ENCODE results near the gene HSF2BP.
A peak's percentile ranks its signal among the peaks of the same experiment; 100 is the strongest.
"Not testable (repeated sequence)": the region's sequence is repeated elsewhere in the genome, so short reads cannot be mapped to it uniquely, and the experiment has no call there.

Gene HSF2BP

GRCh38 chr21:43600642-43601402 lies 58.5 kb downstream of the HSF2BP start:
- DNase-seq (no peak), ATAC-seq (replicated peaks) (no peak)
- Mint-ChIP-seq H3K36me3 (ENCODE audit: insufficient read depth) (no peaks in the 10 kb centered on the region), H3K4me1 (ENCODE audit: low read depth in 2 of 2) (peaks cover 0 to 5% of the 10 kb centered on the region in 2 donors), H3K4me3 (no peak overlapping the region), H3K27me3 (no peaks in the 10 kb centered on the region), H3K9me3 (no peaks in the 10 kb centered on the region), H3K27ac (no peak overlapping the region)

- no peaks in the 10 kb centered on the region for H3K27me3 Mint-ChIP-seq
- H3K4me1 Mint-ChIP-seq (ENCODE audit: low read depth in 2 of 2), result peaks cover 0 to 5% of the 10 kb centered on the region in 2 donors
- peak overlapping the region in 1 of 2 donors; percentile 1 for H3K27ac Mint-ChIP-seq
- H3K4me3 Mint-ChIP-seq, result no peak overlapping the region
- no peak for DNase-seq
- H3K9me3 Mint-ChIP-seq, result no peaks in the 10 kb centered on the region
- no peaks in the 10 kb centered on the region for H3K36me3 Mint-ChIP-seq (ENCODE audit: insufficient read depth)
- ATAC-seq (replicated peaks), result no peak
Observed at GRCh38 chr21:43599728-43600127, 59.6 kb downstream of the HSF2BP start.

GRCh38 chr21:43598416-43599120 lies 60.7 kb downstream of the HSF2BP start:
- DNase-seq, result no peak
- ATAC-seq (replicated peaks), result no peak
- H3K4me1 Mint-ChIP-seq (ENCODE audit: low read depth in 2 of 2), result peaks cover 0 to 5% of the 10 kb centered on the region in 2 donors

GRCh38 chr21:43597540-43598250 lies 61.6 kb downstream of the HSF2BP start:
- no peak for DNase-seq
- ATAC-seq (replicated peaks), result no peak
- Mint-ChIP-seq H3K4me1 (ENCODE audit: low read depth in 2 of 2) (peaks cover 0 to 5% of the 10 kb centered on the region in 2 donors), H3K4me3 (no peak overlapping the region), H3K9me3 (no peaks in the 10 kb centered on the region), H3K36me3 (ENCODE audit: insufficient read depth) (no peaks in the 10 kb centered on the region), H3K27me3 (peaks cover 0 to 13% of the 10 kb centered on the region in 2 donors), H3K27ac (no peak overlapping the region)

More at GRCh38 chr21:43598416-43599120, 60.7 kb downstream of the HSF2BP start:
- H3K36me3 Mint-ChIP-seq (ENCODE audit: insufficient read depth), result no peaks in the 10 kb centered on the region
- no peaks in the 10 kb centered on the region for H3K9me3 Mint-ChIP-seq
- peaks cover 0 to 9% of the 10 kb centered on the region in 2 donors for H3K27me3 Mint-ChIP-seq
- H3K4me3 Mint-ChIP-seq, result no peak overlapping the region
- H3K27ac Mint-ChIP-seq, result no peak overlapping the region

GRCh38 chr21:43597052-43597451 lies 62.2 kb downstream of the HSF2BP start:
- Mint-ChIP-seq H3K36me3 (ENCODE audit: insufficient read depth) (no peaks in the 10 kb centered on the region), H3K27ac (no peak overlapping the region), H3K4me3 (no peak overlapping the region), H3K9me3 (no peaks in the 10 kb centered on the region), H3K27me3 (peaks cover 0 to 19% of the 10 kb centered on the region in 2 donors), H3K4me1 (ENCODE audit: low read depth in 2 of 2) (peaks cover 0 to 5% of the 10 kb centered on the region in 2 donors)
- no peak for DNase-seq
- no peak for ATAC-seq (replicated peaks)

- Mint-ChIP-seq H3K27me3 (peaks cover 0 to 19% of the 10 kb centered on the region in 2 donors), H3K4me3 (no peak overlapping the region), H3K4me1 (ENCODE audit: low read depth in 2 of 2) (peaks cover 0 to 5% of the 10 kb centered on the region in 2 donors), H3K36me3 (ENCODE audit: insufficient read depth) (no peaks in the 10 kb centered on the region), H3K27ac (no peak overlapping the region), H3K9me3 (no peaks in the 10 kb centered on the region)
- DNase-seq, result no peak
- ATAC-seq (replicated peaks), result no peak
Observed at GRCh38 chr21:43596616-43597015, 62.7 kb downstream of the HSF2BP start.

- DNase-seq; H3K4me1 Mint-ChIP-seq (ENCODE audit: low read depth in 2 of 2); H3K4me3 Mint-ChIP-seq; H3K27ac Mint-ChIP-seq; H3K36me3 Mint-ChIP-seq (ENCODE audit: insufficient read depth); ATAC-seq (replicated peaks); H3K9me3 Mint-ChIP-seq: not testable (repeated sequence)
- peaks cover 0 to 20% of the 10 kb centered on the region in 2 donors for H3K27me3 Mint-ChIP-seq
Observed at GRCh38 chr21:43595769-43596168, 63.5 kb downstream of the HSF2BP start.

GRCh38 chr21:43593078-43593477 lies 66.2 kb downstream of the HSF2BP start:
- H3K9me3 Mint-ChIP-seq, result no peaks in the 10 kb centered on the region
- no peaks in the 10 kb centered on the region for H3K36me3 Mint-ChIP-seq (ENCODE audit: insufficient read depth)
- no peak for ATAC-seq (replicated peaks)

GRCh38 chr21:43591571-43591970 lies 67.7 kb downstream of the HSF2BP start:
- Mint-ChIP-seq H3K36me3 (ENCODE audit: insufficient read depth) (no peaks in the 10 kb centered on the region), H3K27me3 (peaks cover 0 to 39% of the 10 kb centered on the region in 2 donors), H3K9me3 (no peaks in the 10 kb centered on the region), H3K4me1 (ENCODE audit: low read depth in 2 of 2) (no peaks in the 10 kb centered on the region), H3K27ac (no peak overlapping the region), H3K4me3 (no peak overlapping the region)
- DNase-seq (no peak), ATAC-seq (replicated peaks) (no peak)

More at GRCh38 chr21:43593078-43593477, 66.2 kb downstream of the HSF2BP start:
- no peak for DNase-seq
- Mint-ChIP-seq H3K4me1 (ENCODE audit: low read depth in 2 of 2) (no peaks in the 10 kb centered on the region), H3K27ac (no peak overlapping the region), H3K27me3 (peaks cover 0 to 39% of the 10 kb centered on the region in 2 donors), H3K4me3 (no peak overlapping the region)

GRCh38 chr21:43590194-43590593 lies 69.1 kb downstream of the HSF2BP start:
- no peak for DNase-seq
- no peak for ATAC-seq (replicated peaks)
- no peaks in the 10 kb centered on the region for H3K4me1 Mint-ChIP-seq (ENCODE audit: low read depth in 2 of 2)
- H3K27ac Mint-ChIP-seq, result no peak overlapping the region
- no peak overlapping the region for H3K4me3 Mint-ChIP-seq
- H3K36me3 Mint-ChIP-seq (ENCODE audit: insufficient read depth), result no peaks in the 10 kb centered on the region
- H3K9me3 Mint-ChIP-seq, result no peaks in the 10 kb centered on the region
- H3K27me3 Mint-ChIP-seq, result peaks cover 10 to 49% of the 10 kb centered on the region in 2 donors

- Mint-ChIP-seq H3K27me3 (peaks cover 11 to 44% of the 10 kb centered on the region in 2 donors), H3K27ac (no peak overlapping the region), H3K4me3 (no peak overlapping the region), H3K4me1 (ENCODE audit: low read depth in 2 of 2) (no peaks in the 10 kb centered on the region), H3K36me3 (ENCODE audit: insufficient read depth) (no peaks in the 10 kb centered on the region), H3K9me3 (no peaks in the 10 kb centered on the region)
- no peak for DNase-seq
- no peak for ATAC-seq (replicated peaks)
Observed at GRCh38 chr21:43588957-43589356, 70.3 kb downstream of the HSF2BP start.

GRCh38 chr21:43585924-43586413 lies 73.3 kb downstream of the HSF2BP start:
- DNase-seq, result no peak
- Mint-ChIP-seq H3K4me3 (no peak overlapping the region), H3K27me3 (peaks cover 11 to 32% of the 10 kb centered on the region in 2 donors), H3K4me1 (ENCODE audit: low read depth in 2 of 2) (no peaks in the 10 kb centered on the region), H3K9me3 (no peaks in the 10 kb centered on the region), H3K27ac (no peak overlapping the region), H3K36me3 (ENCODE audit: insufficient read depth) (no peaks in the 10 kb centered on the region)
- ATAC-seq (replicated peaks), result no peak

GRCh38 chr21:43585514-43585913 lies 73.8 kb downstream of the HSF2BP start:
- no peaks in the 10 kb centered on the region for H3K9me3 Mint-ChIP-seq
- H3K4me3 Mint-ChIP-seq, result no peak overlapping the region
- DNase-seq, result no peak
- H3K27ac Mint-ChIP-seq, result no peak overlapping the region
- no peaks in the 10 kb centered on the region for H3K4me1 Mint-ChIP-seq (ENCODE audit: low read depth in 2 of 2)
- peaks cover 15 to 29% of the 10 kb centered on the region in 2 donors for H3K27me3 Mint-ChIP-seq
- no peak for ATAC-seq (replicated peaks)
- no peaks in the 10 kb centered on the region for H3K36me3 Mint-ChIP-seq (ENCODE audit: insufficient read depth)
